GM19468 (cell line): ENCODE data around the gene BABAM2.

Experiments
- ATAC-seq: cut with Tn5 transposase; IDR thresholded peaks from one replicate; pipeline ENCODE4 v1.9.1; 2021; ENCODE audit warnings: mild to moderate bottlenecking, moderate library complexity, moderate number of reproducible peaks; ENCODE audit not compliant: unreplicated experiment; ENCODE audit errors: extremely low read depth

BABAM2 gene

GRCh38 chr2:28052691-28053090, 162.2 kb downstream of the BABAM2 start:
- no peak for ATAC-seq

GRCh38 chr2:28053597-28053996, 163.1 kb downstream of the BABAM2 start:
- ATAC-seq = no peak

- no peak for ATAC-seq
These were observed 164.4 kb downstream of the BABAM2 start for GRCh38 chr2:28054916-28055315.

- no peak for ATAC-seq
These were observed 164.9 kb downstream of the BABAM2 start for GRCh38 chr2:28055325-28055970.

- ATAC-seq = no peak
These were observed 168.3 kb downstream of the BABAM2 start for GRCh38 chr2:28058791-28059190.

- no peak for ATAC-seq
These were observed 172.3 kb downstream of the BABAM2 start for GRCh38 chr2:28062867-28063266.

GRCh38 chr2:28063492-28063962, 173.0 kb downstream of the BABAM2 start:
- no peak for ATAC-seq

GRCh38 chr2:28067602-28068001, 177.1 kb downstream of the BABAM2 start:
- ATAC-seq = no peak

GRCh38 chr2:28068088-28068487, 177.6 kb downstream of the BABAM2 start:
- no peak for ATAC-seq

- ATAC-seq = no peak
These were observed 178.0 kb downstream of the BABAM2 start for GRCh38 chr2:28068527-28068926.

- no peak for ATAC-seq
These were observed 180.7 kb downstream of the BABAM2 start for GRCh38 chr2:28071221-28071620.

- ATAC-seq = no peak
These were observed 183.6 kb downstream of the BABAM2 start for GRCh38 chr2:28074137-28074536.

GRCh38 chr2:28080911-28081310, 190.4 kb downstream of the BABAM2 start:
- ATAC-seq = no peak

GRCh38 chr2:28082131-28082530, 191.6 kb downstream of the BABAM2 start:
- ATAC-seq = no peak

- ATAC-seq = no peak
These were observed 192.9 kb downstream of the BABAM2 start for GRCh38 chr2:28083476-28083875.

GRCh38 chr2:28084564-28084963, 194.0 kb downstream of the BABAM2 start:
- ATAC-seq = no peak

GRCh38 chr2:28085201-28085600, 194.7 kb downstream of the BABAM2 start:
- no peak for ATAC-seq

- ATAC-seq = no peak
These were observed 196.1 kb downstream of the BABAM2 start for GRCh38 chr2:28086611-28087010.

- no peak for ATAC-seq
These were observed 198.4 kb downstream of the BABAM2 start for GRCh38 chr2:28088970-28089369.

- ATAC-seq = no peak
These were observed 199.0 kb downstream of the BABAM2 start for GRCh38 chr2:28089486-28089885.

GRCh38 chr2:28093308-28093707, 202.8 kb downstream of the BABAM2 start:
- ATAC-seq = no peak

- ATAC-seq = no peak
These were observed 203.2 kb downstream of the BABAM2 start for GRCh38 chr2:28093768-28094167.
